ENCODE data around the gene HOXB8.
A peak's percentile ranks its signal among the peaks of the same experiment; 100 is the strongest.

Gene HOXB8

DNA sequence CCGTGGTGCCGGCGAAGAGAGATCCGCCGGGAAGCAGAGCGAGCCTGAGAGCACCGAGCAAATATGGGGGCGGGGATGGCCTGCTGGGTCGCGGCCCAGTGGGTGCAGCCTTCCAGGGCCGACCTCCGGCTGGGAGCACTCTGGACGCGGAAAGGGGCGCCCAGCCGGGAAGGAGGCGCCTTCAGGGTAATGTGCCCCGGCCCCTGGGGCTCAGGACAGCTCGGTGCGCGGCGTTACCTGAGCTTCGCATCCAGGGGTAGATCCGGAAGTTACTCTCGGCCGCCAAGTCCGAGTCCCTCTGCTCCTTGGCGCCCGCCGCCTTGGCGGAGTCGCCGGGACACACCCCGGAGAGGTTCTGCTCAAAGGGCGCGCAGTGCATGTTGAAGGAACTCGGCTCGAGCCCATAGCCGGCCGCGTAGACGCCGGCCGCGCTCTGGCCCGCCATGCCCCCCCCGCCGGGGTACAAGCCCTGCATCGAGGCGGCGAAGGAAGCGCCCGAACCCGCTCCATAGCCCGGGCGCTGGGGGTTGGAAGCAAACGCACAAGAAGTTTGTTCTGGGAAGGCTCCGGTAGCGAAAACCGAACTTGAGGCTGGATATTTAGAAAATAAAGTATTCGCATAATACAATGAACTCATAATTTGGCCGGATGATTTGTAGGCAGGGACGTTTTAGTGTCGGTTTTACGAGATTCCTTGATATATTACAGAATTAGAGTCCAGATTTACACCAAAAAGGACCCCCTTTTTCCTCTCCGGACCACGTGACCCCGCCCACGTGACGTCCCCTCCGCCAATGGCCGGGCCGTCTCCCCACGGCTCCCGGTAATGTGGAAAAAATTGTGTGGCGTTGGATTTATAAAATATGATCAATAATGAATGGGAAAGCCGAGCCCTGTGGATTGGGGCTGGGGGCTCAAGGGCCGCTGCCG, 4.5 kb downstream of the HOXB8 start, which contains the start of gene HOXB7:
Gene HOXB7 (minus strand): TSS at position 736 of the 930 bp plus-strand sequence. CDS start 99 bp downstream, at position 637.
- DNase-seq: peak; percentile 77 to 80

DNA sequence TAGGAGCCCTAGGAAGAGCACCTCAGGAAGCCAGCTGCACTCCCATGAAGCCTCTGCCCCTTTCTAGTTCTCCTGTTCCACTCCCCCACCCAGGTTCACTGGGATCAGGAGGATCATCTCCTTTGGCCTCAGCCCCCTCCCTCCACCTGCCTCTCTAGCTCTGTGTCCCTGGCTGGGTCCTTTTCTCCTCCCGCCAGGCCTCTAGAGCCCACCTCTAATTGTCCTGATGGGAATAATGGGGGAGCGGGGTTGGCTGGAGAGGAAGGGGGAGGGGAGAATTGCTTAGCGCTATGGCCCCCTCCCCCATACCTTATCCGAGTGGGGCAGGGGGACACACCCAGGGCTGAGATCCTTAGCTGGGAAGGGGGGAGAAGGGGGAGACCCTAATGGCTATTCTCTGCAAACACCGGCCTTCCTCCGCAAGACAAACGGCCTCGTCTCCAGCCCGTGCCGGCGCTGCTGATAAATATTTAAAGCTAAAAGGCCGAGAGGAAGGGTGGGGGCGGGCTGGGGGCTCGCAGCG, 5.3 kb downstream of the HOXB8 start:
- DNase-seq: no peak

DNA sequence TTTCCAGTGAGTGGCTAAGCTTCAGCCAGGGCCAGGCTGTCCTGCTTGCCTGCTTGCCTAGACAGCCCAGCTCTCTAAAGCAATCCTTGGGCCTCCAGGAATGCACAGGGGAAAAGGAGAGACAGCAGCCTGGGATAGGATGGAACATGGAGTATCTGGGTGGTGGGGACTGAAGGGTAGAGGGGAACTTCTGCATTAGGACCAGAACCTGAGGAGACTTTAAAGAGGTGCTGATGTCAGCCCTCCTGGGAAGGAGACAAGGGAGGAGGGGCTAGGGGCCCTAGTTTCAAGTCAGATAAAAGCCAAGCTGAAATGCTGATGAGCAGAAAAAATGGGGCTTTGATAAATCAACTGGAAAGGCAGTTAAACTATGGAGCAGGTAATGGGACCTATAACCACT, 6.1 kb downstream of the HOXB8 start:
- DNase-seq: no peak

DNA sequence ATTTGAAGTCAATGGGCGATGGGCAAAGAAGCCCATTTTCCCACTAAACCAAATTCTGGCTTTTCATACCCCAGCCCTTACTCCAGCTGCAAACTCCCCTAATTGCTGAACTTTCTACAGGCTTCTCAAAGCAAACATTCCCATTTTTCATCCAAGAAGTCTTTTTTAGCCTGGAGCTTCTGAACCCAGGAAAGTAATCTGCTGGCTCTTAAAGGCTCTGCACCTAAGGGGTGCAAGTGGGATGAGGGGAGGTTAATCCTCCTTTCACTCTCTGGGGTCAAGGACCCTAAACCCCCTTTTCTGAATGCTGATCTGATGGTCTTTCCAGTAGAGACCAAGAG, 6.6 kb downstream of the HOXB8 start:
- DNase-seq: no peak

DNA sequence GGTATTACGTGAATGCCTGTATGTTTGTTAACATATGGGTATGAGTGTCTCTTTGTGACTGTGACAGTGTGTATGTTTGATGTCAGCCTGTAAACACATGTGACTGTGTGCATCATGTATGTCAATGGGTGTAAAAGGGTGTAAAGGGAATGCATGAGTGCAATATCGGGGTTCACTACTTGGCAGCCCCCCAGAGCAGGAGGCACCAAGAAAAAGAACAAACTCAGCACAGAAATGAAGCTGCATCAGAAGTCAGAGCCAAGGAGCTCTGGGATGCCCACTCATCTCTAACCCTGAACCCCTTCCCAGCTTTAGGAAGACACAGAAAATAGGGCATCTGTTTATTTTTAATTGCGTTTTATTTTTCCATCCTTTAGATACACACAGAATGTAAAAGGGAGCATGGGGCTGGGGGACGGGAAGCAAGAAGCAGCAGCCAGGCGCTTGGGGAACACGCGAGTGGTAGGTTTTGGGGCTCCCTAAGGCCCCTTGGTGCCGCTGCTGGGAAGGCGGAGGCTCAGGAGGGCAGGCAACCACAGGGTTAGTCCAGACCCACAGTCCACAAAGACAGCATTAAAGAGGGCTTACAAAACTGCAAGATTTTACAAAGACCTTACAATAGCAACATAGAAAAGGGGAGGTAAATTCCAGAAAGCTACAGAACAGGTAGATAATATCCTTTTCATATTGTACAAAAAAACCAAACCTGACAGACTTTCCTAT, 8.0 kb downstream of the HOXB8 start:
- no peak for DNase-seq

DNA sequence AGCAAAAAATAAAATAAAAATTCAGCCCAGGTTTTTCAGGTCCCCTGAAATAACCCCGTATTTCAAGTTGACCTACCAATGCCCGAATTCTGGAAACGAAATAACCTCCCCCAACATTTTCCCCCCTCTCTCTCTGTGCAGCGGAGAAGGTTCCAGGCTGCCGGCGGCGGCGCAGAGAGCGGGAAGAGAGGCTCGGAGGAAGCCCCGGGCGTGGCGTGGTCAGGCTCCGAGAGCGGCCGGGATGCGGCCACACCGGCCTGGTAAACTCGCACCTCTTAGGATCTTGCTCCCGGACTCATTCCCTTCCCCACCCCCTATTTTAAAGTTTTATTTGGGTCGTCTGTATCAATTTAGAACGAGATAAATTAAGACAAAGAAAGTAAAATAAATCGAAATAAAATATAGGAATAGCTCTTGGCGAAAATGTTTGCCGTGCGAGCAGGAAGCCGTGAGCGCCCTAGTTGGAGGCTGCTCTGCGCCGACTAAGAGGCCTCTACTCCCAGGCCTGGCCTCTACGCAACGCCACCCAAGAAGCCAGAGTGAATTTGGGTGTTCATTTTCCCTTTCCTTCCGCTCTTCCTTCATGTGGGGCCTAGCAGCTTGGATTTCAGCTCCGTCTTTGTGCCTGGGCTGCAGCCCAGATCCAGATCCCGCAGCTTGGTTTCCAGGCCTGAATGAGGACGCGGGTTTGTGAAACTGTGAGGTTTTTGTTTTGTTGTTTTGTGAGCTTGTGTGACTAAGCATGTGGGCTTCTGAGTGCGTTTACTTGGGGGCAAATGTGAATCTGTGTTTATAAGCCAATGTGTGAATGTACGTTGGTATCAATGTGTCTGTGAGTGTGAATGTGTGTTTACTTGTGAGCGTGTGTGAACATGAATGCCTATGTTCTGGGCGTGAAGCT, 8.9 kb downstream of the HOXB8 start:
- DNase-seq: no peak

DNA sequence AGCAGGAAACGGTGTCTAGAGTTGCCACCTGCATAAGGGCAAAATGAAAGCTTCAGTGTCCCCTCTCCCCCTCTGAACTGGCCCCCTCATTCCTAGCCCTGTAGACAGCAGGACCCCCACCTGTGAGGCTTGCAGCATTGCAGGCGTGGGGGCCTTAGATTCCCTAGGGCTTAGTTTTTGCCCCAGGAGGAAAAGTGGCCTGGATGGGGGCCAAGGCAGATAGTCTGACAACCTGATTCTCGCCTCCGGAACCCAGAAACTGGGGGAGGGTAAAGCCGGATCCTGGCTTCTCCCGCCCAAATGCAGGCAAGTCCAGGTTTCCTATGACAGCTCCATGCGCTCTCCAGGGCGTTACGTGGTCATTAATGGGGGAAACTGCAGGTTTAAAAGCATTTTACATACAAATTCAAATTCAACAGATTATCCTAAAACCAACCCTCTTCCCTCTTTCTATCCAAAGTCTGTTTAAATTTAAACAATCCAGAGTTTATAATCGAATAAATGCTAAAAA, 9.6 kb downstream of the HOXB8 start:
- DNase-seq: no peak

DNA sequence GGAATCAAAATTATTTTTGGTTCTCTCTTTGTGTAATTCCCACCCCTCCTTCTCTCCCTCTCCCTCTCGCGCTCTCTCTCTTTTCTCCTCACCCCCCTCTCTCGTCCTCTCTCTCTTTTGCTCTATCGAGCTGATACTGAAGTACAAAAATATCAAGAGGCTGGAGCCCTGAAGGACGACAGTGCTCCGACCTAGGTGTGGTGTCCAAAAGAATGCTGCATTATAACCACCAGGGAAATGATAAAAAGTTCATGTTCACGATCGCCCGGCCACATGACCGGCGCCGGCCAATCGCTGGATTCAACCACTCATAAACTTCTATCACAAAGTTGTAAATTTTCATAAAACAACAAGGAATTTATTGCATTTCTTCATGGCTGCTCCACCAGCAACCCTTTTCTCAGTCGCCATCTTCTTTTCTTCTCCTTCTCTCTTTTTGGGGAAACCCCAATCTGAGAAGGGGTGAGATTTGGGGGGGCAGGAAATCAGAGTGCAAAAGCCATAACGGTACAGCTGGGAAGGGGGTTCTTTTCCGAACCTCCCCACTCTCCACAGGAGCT, 10.2 kb downstream of the HOXB8 start, which contains the start of gene HOXB6:
Gene HOXB6 (minus strand): TSS at position 217 of the 560 bp plus-strand sequence. CDS start 6,836 bp downstream, outside the sequence.
- DNase-seq: no peak

DNA sequence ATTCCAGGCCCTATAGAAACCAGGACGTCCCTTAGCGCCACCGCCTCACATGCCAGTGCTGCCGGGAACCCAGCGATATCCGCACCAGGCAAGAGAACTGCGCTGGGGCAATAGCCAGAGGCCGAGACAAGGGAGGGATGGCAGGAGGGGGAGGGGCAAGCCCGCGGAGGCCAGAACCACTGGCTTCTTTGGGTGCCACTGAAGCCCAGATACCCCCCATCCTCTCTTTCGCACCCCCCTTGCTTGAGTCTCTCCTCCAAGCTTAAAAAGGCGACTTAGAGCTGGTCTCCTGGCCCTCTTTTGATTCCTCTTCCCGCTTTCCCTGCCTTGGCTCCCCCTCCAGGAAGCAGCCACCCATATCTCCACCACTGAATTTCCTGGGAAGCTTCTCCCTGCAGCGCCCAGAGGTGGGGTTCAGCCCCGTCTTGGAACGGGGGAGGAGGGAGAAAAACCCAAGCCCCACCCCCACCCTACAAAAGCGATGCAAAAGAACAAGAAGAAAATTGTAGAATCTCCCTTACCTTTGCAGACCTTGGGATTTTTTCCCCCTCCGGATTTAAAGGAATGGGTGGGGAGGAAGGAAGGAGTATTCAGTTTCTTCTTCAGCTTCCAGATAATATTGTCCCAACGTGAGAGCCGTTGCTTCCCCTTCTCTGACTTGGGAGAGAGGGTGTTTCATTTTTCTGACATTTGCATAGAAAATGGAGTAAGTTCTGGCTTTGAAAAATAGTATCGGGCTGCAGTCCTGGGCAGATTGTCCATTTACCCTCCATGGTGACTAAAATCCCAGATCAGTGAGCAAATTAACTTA, 10.9 kb downstream of the HOXB8 start:
- no peak for DNase-seq

DNA sequence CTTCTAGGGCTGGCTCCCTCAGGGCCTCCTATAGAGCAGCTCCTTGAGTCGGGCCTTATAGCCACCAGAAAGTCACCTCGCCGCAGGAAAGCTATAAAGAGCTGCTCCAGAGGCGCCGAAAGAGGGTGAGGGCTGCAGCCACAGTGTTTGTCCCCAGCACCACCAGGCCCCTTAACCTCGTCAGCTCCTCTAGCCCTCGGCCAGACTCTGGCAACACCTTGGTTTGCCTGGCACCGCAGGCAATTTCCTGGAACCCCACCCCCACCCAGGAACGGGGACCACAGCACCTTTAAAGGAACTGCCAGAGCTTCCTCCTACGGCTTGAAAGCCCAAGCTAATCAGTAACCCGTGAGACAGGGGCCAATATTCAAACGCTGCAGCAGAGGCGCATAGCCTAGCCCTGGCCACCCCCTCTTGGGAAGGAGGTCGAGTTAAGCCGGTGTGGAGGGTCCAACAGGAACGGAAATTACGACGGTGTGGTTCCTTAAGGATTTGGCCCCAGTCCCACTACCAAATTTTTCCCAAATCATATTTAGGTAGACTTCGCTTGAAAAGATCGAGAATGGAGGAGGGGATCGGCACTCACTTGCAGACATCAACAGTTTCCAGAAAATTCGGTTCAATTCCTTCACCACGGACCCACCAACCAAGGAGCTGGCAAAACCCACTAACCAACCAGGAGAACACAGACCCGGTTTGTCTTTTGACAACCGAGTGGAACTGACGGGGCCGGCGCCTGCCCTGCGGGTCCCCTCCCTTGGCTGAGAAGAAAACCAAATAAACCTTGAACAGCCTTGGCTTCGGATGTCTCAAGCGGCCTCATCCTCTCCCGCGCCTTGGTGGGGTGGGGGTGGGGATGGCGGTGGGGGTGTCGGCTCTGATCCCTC, 13.3 kb downstream of the HOXB8 start:
- no peak for DNase-seq

DNA sequence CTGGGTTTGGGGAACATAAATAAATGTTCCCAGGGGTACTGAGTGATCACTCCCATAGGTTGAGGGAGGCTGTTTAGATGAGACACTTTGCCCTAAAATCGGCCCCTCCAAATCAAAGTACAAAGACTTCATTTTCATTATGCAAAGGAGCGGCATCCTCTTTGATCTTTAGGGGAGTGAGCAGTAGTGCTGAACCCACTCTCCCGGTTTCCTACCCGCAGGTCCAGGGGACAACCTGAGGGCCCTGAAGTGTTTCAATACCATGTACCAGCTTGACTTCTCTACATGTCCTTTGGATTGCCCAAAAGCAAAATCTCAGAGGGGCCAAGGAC, 13.9 kb downstream of the HOXB8 start:
- DNase-seq: no peak

DNA sequence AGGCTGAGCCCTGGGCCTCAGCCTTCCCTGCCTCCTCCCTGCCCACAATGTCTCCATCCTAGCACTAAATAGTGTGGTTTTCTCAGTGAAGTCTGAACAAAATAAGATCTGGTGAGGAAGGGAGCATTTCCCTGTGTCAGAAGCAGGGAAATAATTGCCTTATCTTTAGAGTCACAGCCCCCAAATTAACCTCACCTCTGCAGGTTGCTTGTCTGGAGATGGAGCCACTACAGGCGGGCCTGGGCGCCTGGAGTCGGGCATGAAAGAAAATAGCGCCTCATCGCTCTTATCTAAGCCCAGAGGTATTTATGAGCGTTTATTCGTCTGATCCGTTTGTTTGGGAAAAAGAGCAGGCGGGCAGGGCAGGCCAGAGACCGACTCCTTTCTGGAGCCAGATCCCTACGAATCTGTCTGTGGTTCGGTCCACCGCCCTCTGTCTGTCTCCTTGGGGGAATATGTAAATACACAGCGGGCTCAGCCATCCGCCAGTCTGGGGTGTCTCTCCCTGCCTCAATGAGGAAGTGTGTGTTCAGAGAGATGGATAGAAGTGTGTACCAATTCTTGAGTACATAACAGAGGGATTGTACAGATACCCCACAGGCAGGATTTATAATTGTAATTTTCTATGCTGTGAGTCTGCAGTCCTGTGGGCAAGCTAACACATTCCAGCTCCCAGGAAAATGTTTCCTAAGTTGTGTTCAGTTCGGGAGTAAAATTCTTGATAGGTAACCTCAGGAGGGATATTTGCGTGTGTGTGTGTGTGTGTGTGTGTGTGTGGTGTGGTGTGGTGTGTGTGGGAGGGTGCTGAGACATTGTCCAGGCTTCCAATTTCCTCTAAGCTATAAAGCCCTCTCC, 14.6 kb downstream of the HOXB8 start:
- no peak for DNase-seq

DNA sequence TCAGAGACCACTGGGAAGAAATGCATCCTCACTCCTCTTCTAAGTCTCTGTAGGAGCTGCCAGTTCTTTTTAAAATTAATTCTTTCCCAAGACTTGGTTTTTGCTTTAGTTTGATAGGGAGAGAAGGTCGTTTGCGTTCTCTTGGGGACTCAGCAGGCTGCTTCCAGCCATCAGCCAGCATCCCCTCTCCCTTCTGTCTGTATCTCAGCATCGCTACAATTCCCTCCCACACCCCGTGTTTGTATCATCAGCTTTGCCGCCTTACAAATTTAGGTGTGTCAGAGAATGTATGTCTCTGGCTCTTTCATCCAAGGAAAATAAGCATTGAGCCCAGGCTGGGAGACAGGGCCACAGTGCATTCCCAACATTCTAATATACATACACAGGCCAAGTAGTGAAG, 15.7 kb downstream of the HOXB8 start:
- DNase-seq: no peak

DNA sequence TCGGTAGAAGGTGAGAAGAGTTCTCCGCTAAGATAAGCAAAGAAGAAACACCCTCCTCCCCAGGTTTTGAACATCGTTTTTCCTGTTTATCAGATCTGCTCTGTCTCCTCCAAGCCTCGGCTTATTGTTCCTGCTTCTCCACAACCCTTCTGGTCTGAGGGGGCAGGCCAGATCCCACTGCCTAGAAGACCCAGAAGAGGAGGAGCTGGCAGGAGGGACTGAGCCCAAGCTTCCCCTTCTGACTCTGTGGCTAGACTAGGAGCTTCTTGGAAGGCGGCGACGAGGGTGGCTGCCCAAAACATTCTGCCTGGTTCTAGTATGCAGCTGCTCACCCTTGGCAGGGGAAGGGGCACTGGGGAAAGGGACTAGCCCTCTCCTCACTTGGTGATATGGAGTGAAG, 16.4 kb downstream of the HOXB8 start:
- DNase-seq: no peak

DNA sequence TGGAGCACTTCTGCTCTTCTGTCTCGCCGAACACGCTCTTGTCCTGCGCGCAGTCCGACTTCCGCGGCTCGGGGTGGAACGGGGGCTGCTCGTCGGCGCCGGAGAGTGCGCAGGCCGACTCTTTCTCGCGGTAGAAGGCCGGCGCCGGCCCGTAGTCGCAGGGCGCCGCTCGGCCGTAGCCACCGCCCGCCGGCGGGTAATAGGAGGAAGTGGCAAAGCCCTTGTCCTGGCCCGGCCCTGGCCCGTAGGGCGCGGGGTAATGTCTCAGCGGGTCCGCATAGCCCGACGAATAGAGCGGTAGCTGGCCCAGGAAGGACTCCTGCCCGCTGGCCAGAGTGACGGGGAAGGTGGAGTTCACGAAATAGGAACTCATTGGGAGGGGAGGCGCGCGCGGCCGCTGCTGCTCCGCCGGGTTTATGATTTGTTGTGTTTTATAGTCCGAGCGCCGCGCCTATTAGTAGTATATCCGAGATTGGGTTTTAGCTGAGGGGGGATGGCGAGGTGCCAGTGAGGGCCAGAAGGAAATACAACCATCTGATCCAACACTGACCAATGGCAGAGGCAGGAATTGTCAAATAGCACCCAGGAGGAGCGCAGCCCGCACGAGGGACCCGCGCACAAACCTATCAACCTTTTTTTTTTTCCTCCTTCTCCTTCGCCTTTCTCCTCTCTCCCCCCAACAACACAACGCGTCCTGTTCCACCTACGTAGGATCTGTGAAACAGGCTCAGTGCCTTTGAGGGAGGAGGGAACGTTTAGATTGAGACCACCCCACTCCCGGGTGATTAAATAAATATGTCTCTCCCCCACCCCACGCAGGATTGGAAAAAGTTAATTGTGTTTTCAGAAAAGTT, 17.1 kb downstream of the HOXB8 start:
- DNase-seq: peak in 1 of 2 donors; percentile 51

DNA sequence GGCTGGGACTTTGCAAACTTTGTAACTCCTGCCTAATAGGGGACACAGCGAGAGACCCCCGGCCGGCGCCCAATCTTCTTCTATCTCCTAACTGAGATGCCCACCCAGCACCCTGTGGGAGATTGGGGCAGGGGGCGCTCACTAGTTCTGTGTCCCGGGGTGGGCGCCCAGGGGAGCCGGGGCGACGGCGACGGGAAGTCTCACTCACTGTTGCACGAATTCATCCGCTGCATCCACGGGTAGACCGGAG, 17.6 kb downstream of the HOXB8 start:
- DNase-seq: no peak

DNA sequence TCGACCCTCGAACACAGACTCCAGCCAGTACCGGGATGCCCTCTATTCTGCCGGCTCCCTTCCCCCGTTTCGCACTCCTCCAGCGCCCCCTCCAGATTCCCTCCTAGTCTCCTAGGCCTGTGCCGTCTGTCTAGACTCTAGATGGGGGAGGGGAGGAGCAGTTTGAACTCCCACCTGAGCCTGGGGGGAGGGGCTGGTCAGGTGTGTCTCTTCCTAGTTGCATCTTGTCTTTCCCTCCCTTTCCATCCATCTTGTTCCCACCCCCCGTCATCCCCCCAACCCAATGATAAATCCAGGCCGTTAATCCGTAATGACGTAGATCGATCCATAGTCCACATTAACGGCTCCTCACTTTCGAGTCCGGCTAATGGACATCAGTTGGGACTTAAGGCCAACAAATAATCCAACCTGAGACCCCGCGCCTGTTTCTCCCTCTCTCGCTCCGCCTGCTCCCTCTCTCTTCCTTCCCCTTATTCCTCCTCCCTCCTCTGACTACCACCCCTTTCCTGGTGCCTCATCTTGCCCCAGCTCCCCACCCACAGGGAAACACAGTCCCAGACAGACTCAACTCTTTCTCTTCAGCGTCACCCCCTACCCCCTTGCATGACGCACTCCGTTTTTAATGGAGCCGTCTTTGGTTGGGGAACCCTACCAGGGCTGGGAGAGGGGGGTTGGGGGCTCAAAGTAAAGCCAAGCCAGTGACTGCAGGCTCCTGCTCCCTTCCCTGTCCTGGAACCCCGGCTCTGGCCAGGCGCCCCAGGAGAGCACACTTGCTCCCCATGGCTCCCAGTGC, 18.2 kb downstream of the HOXB8 start:
- DNase-seq: no peak

Data from stimulated activated CD4-positive, alpha-beta T cell treated with anti-CD3 and anti-CD28 coated beads, Interleukin-2, amount 100 ng/mL, for 24 hours (primary cell).